Putamen (tissue), 1 donor: ENCODE data around the gene DIPK2A.

Experiments
- DNase-seq: peaks from one replicate; pipeline ENCODE4 v3.0.0-alpha.2; 2016; ENCODE audit warnings: low spot score

The DIPK2A gene

GRCh38 chr3:143974271-143975238 is 2.9 kb downstream of the DIPK2A start:
- no peak for DNase-seq

DNA sequence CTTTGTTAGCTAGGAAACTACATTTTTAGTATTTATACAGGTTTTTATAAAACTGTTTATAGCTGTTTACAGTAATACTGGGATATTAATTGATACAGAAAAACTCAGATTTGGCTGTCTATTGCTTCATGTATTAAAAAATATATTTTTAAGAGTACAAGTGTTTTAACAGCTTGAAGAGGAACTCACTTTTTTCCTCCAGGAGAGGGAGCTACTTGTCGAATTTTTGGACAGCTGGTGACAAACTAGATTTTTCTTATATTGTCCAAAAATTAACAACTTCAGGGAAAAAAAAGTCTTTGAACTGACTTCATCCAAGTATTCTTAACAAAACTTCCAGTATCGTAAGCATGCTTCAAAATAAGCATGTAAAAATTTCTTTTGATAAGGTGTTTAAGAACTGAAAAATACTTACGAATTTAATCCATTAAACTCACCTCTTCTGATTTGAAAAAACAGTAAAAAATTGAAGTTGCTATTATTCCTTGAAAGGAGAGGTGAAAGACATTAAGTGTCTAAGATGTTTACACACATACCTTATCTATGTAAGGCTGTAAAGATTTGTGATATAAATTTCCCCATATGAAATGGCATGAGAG is 4.0 kb downstream of the DIPK2A start:
- DNase-seq: peak; percentile 77

DNA sequence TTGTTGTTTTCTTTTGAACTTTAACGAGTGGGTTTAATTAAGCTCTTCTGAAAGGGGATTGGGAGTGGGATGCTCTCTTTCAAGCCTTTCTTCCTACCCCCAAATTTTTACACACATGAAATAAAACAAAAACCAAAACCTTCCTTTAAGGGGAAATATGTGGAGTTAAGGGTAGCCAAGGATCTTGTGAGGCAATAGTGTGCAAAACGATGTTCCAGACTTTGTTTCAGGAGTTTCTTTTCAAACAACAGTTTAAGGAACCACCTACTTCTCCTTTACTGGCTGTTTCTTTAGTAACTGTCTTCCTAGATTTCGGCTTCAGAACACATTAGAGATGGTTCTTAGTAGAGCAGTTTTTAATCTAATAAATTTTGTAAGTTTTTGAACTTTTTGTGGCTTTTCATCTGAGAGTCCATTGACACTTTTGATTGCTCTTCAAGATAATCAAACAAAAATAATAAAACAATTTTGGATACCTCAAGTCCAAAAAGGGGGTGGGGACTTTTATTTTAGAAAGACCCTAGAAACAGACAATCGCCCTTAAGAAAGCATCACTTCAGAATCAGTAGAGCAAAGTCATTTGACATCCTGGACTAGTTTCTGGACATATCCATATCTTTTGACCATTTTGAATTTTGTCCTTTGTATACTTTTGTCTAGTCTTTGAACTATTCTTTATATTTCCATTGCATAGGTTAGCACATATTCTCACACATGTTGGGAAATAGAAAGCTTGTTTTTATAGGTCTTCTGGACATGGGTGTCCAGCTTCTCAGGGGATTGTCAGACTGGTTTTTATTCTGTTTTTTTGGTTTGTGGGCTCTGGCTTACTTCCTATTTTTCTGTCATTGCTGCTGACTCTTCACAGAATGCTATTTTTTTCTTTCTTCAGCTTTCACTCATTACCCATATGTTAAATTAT is 6.0 kb downstream of the DIPK2A start:
- peak; percentile 25 for DNase-seq

- no peak for DNase-seq
Observed at GRCh38 chr3:143978263-143978631, 6.6 kb downstream of the DIPK2A start.

DNA sequence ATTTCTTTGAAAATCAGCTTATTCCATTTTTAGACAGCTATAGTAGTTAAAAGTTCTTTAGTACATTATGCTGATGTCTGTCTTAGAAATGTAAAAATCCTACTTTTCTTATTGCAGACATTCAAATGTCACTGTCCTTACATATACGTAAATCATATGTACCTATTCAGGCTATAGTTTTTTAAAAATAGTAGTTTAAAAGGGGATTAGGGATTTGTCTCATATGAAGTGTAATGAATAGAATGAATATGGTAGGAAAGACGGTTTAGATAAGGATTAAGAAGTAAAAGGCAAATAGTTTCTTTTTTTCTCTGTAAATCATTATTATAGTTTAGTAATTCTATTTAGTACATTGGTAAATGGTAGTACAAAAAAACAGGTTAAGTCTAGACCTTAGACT is 7.4 kb downstream of the DIPK2A start:
- no peak for DNase-seq

GRCh38 chr3:143979813-143980212 is 8.2 kb downstream of the DIPK2A start:
- DNase-seq: no peak

DNA sequence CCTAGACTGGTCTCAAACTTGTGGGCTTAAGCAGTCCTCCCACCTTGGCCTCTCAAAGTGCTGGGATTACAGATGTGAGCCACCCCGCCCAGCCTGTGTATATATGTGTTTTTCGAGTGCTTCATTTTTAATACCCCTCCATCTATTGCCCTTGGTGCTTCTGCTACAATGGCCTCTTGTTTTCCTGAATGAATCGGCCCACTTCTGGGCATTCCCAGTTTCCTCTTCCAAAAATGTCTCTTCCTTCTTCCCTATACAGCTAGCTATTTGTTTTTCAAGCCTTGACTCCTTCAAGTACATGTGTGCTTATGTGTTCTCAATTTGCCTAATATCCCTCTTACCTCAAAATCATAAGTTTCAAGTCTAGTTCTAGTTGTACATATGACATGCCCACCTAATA is 16.7 kb downstream of the DIPK2A start:
- no peak for DNase-seq

DNA sequence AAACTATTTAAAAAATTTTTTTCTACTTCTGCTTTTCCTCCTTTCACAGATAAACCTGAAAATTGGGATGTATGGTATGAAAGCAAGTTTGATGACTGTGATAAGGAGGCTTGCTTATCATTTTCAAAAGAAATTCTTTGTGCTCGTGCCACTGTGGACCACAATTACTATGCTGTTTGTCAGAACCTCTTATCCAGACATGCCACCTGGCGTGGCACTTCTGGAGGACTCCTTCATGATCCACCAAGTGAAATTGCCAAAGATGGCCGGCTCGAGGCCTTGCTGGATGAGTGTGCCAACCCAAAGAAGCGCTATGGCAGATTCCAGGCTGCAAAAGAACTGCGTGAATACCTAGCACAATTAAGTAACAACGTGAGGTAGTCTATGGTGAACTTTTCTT is 17.8 kb downstream of the DIPK2A start:
- no peak for DNase-seq

DNA sequence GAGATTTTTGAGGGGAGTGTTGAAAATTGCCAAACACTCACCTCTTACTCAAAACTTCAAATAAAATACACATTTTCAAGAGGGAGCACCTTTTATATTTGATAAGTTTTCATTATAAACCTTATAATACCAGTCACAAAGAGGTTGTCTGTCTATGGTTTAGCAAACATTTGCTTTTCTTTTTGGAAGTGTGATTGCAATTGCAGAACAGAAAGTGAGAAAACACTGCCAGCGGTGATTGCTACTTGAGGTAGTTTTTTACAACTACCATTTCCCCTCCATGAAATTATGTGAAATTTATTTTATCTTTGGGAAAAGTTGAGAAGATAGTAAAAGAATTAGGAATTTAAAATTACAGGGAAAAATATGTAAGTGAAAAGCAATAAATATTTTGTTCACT is 20.1 kb downstream of the DIPK2A start:
- no peak for DNase-seq

DNA sequence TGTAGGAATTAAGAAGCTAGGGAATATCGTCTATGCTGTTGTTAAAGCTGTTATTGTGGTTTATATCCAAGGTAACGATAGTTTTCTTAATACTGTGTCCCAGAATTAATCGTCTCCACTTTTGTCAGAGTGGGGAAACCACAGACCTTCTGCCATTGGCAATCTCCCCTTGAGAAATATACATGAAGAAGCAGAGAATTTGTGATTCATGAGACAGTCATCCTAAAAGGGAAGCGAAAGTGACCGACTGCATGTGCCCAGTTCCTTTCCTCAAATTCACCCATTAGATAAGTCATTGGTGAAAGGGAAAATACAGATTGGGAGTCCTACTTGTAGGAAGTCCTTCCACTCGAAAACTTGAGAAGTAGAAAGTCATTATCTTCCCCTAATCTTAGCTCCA is 26.6 kb downstream of the DIPK2A start:
- peak; percentile 16 for DNase-seq

GRCh38 chr3:144003051-144003450 is 31.4 kb downstream of the DIPK2A start:
- no peak for DNase-seq

DNA sequence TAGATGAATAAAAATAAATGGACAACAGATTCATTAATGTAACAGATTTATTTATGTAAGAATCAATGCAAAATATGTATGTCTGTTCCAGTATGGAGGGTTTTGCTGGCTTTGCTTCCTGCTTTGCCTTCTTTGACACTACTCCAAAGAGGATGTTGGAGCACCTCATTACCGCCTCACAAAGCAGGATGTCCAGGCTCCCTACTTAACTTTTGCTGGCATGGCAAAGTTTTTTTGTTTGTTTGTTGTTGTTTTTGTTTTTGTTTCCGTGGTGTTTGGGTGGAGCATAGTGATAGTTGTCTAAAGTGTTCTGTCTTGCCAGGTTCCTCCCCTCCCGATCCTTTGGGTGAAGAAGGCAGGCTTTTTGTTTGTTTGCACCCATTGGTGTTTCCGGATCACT is 38.7 kb downstream of the DIPK2A start:
- no peak for DNase-seq

GRCh38 chr3:144011251-144011799 is 39.7 kb downstream of the DIPK2A start:
- DNase-seq: no peak

- no peak for DNase-seq
Observed at GRCh38 chr3:144015133-144015532, 43.5 kb downstream of the DIPK2A start.

DNA sequence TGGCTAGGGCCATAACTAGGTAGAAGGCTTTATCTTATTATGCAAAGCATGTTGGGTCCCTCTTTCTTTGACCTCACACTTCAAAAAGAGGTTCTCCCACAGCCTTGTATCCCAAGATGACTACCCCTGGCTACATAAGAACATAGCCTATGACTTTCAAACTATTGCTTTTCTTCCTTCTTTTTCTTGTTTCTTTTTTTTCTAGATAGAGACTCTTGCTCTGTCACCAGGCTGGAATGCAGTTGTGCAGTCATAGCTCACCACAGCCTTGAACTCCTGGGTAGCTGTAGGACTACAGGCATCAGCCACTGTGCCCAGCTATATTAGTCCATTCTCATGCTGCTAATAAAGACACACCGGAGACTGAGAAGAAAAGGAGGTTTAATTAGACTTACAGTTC is 47.2 kb downstream of the DIPK2A start:
- DNase-seq: no peak
